Activated naive CD4-positive, alpha-beta T cell treated with anti-CD3 and anti-CD28 coated beads, Interleukin-2, amount 50 U/mL, for 24 hours (primary cell): ENCODE results near the gene OAT.
"Not testable (repeated sequence)": the region's sequence is repeated elsewhere in the genome, so short reads cannot be mapped to it uniquely, and the experiment has no call there.

Experiments
- H3K27ac Mint-ChIP-seq: one replicate; pipeline ENCODE4 v1.8.0; 2021; ENCODE audit warnings: mild to moderate bottlenecking, mixed read lengths
- H3K27me3 Mint-ChIP-seq: one replicate; pipeline ENCODE4 v1.8.0; 2021; ENCODE audit warnings: mixed read lengths
- H3K36me3 Mint-ChIP-seq: one replicate; pipeline ENCODE4 v1.8.0; 2021; ENCODE audit warnings: mixed read lengths
- H3K4me1 Mint-ChIP-seq: one replicate; pipeline ENCODE4 v1.8.0; 2021; ENCODE audit warnings: mixed read lengths
- H3K4me3 Mint-ChIP-seq: one replicate; pipeline ENCODE4 v1.8.0; 2021; ENCODE audit warnings: mild to moderate bottlenecking, mixed read lengths
- H3K9me3 Mint-ChIP-seq: one replicate; pipeline ENCODE4 v1.8.0; 2021; ENCODE audit warnings: mixed read lengths

Gene OAT

GRCh38 chr10:124450783-124451057, 32.0 kb upstream of the OAT start:
- H3K27ac Mint-ChIP-seq, result no peak overlapping the region
- H3K4me1 Mint-ChIP-seq, result peaks cover 21% of the 10 kb centered on the region
- peaks cover 50% of the 10 kb centered on the region for H3K27me3 Mint-ChIP-seq
- H3K4me3 Mint-ChIP-seq, result no peak overlapping the region
- no peaks in the 10 kb centered on the region for H3K9me3 Mint-ChIP-seq
- H3K36me3 Mint-ChIP-seq, result no peaks in the 10 kb centered on the region

DNA sequence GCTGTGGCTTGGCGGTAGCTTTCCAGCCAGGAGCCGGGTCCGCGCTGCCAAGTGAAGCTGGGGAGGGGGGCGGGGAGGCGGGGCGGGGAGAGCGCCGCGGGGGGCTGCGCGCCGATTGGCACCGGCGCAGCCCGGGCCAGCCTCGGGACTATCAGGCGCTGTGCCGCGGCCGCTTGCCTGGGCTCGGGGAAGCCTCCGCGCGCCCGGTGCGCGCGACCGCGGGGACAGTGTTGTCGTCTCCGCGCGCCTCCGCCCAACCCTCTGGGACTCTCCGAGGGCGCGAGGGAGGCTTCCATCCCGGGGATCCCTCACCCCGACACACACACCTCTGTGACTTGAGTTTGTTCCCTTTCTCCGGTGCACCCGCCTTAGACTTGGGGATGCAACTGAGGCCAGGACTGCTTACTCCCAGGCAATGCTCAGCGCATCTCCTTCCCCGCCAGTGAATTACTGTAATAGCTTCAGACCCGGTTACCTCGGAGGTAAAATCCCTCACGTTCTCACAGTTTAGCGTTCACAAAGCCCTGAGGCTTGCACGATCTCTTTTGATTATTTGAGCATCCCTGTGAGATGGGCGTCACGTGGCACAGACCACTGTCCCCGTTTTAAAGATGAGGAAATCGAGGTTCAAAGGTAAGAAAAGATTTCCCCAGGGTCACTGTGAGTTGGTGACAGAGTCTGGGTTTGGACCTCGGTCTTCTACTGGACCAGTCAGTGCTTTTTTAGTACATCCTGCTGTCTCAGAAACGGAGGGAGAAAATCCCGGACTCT, 31.5 kb upstream of the OAT start, which contains the start of gene NKX1-2:
NKX1-2 (minus strand) TSS at position 24 of the 771 bp plus-strand sequence. CDS start 92 bp downstream, outside the sequence.
- Mint-ChIP-seq H3K27ac (no peak within 1 kb of the TSS), H3K9me3 (no peaks in the 10 kb centered on the region), H3K27me3 (peaks cover 51% of the 10 kb centered on the region), H3K4me1 (peaks cover 21% of the 10 kb centered on the region), H3K4me3 (peak within 1 kb of the TSS; percentile 80), H3K36me3 (no peaks in the 10 kb centered on the region)

DNA sequence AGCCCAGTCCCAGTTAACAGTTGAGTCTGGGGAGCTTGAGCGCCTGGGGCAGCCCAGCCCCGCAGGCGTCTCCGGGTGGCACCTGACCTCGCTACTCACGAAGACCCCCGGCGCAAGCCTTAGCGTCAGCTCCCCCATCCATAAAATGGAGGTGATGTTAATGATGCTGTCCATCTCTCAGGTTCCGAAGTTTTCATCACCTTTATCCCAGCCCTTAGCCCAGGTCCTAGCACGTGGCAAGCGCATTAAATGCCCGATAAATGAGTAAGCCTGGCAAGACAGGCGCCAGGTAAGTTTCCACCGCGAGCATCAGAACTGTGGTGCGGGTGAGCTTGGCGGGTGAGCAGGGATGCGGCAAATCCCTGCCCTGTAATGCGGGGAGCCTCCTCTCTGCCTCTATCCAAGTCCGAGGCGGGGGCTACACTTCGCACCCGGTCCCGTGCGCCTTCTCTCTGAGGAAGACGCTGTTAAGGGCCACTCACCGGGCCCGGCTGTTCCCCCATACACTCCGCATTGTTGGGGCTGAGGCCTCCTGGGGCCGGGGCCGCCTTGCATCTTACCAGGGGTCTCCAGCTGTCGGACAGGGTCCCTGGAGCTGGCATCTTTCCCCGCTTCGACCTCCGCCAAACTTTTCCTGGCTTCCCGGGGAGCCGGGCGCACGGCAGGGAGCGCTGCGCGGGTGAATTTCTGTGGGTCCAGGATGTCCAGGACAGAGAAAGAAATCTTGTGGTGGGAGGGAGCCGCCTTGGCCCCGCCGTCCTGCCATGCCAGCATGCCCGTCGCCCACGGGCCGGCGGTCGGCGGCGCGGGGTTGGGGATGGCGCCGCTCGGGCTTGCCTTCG, 30.7 kb upstream of the OAT start:
- Mint-ChIP-seq H3K36me3 (no peaks in the 10 kb centered on the region), H3K27me3 (peaks cover 50% of the 10 kb centered on the region), H3K27ac (no peak overlapping the region), H3K4me3 (peak overlapping the region; percentile 52), H3K4me1 (peaks cover 21% of the 10 kb centered on the region), H3K9me3 (no peaks in the 10 kb centered on the region)

- H3K9me3 Mint-ChIP-seq, result no peaks in the 10 kb centered on the region
- no peaks in the 10 kb centered on the region for H3K36me3 Mint-ChIP-seq
- peaks cover 21% of the 10 kb centered on the region for H3K4me1 Mint-ChIP-seq
- peak overlapping the region; percentile 52 for H3K4me3 Mint-ChIP-seq
- H3K27me3 Mint-ChIP-seq, result peaks cover 48% of the 10 kb centered on the region
- H3K27ac Mint-ChIP-seq, result no peak overlapping the region
Observed at GRCh38 chr10:124448696-124449169, 30.0 kb upstream of the OAT start.

DNA sequence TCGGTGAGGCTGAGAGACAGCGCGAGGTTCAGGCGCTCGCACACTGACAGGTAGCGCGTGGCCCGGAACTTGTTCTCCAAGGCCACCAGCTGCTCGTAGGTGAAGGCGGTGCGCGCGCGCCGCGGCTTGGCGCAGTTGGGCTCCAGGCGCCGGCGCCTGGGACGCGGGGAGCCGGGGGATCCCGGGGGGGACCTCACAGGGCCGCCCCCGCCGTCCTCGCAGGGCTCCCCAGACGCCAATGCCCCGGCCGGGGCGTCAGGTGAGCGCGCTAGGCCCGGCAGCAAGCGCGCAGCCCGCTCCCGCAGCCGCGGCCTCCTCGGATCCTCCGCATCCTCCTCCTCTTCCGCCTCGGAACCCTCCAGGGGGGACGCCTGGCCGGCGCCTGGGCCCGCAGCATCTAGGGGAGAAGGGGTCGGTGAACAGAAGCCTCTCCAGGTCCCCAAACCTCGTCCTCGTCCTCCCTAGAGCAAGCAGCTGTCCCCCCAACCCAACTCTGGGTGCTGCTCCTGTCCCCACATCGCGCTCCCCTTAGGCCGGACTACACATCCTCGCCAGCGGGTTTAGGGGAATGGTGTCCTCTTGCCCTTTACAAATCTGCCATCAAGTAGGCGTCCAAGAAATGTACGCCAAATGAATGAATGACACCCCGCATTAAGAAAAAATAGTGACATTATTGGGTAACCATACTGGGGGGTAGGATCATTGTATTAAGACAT, 29.2 kb upstream of the OAT start:
- Mint-ChIP-seq H3K9me3 (no peaks in the 10 kb centered on the region), H3K4me3 (peak overlapping the region; percentile 78), H3K36me3 (no peaks in the 10 kb centered on the region), H3K27ac (no peak overlapping the region), H3K4me1 (peaks cover 21% of the 10 kb centered on the region), H3K27me3 (peaks cover 49% of the 10 kb centered on the region)

DNA sequence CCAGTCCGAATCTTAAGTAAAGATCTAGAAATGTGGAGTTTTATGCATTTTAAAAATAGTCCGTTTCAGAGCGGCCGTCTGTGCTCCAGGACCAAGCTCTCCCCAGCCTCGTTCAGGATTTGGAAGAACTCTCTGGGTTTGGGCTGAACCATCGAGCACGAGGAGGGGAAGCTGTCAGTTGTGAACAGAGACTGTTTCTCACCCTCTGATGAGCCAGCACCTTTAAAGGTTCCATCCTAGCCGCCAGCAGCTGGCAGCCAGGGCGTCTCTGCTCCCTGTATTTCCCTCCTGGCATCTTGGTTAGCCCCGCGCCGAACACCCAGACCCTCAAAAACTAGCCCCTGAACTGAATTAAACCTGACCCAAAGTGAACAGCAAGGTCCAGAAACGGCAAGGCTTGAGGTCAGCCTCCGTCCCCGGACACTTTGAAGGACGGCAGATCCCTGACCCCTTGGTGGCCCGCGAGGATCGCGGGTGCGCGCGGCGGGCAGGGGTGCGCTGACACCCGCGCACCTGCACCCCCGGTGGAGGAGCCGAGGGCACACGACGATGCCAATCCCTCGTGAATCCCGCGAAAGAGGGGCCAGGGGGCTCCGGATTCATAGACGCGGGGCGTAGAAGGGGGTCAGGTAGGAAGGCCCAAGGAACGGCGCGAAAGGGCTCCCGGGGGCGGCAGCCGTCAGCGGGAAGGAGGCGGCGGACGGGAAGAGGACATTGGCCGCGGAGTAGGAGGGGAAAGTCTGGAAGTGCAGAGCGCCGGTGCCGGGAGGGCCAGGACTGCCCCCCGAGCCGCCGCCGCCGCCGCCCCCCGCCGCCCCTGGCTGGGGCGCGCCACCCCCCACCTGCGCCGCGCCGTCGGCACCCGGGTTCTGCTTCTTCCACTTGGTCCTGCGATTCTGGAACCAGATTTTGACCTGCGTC, 28.4 kb upstream of the OAT start:
- H3K27me3 Mint-ChIP-seq, result peaks cover 45% of the 10 kb centered on the region

DNA sequence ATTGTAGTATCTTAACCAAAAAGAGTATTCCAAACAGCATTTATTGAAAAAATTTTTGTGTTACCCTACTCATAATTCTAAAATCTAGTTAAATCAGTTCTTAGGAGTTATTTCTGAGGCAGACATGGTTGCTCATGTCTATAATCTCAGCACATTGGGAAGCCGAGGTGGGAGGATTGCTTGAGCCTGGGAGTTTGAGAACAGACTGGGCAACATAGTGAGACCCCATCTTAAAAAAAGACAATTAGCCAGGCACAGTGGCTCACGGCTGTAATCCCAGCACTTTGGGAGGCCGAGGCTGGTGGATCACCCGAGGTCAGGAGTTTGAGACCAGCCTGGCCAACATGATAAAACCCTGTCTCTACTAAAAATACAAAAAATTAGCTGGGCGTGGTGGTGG, 23.0 kb upstream of the OAT start:
- H3K4me3 Mint-ChIP-seq, H3K9me3 Mint-ChIP-seq, H3K4me1 Mint-ChIP-seq: not testable (repeated sequence)

More for the DNA sequence above, 28.4 kb upstream of the OAT start:
- H3K9me3 Mint-ChIP-seq, result no peaks in the 10 kb centered on the region
- no peak overlapping the region for H3K27ac Mint-ChIP-seq
- peaks cover 21% of the 10 kb centered on the region for H3K4me1 Mint-ChIP-seq
- peak overlapping the region; percentile 36 for H3K4me3 Mint-ChIP-seq
- H3K36me3 Mint-ChIP-seq, result no peaks in the 10 kb centered on the region

DNA sequence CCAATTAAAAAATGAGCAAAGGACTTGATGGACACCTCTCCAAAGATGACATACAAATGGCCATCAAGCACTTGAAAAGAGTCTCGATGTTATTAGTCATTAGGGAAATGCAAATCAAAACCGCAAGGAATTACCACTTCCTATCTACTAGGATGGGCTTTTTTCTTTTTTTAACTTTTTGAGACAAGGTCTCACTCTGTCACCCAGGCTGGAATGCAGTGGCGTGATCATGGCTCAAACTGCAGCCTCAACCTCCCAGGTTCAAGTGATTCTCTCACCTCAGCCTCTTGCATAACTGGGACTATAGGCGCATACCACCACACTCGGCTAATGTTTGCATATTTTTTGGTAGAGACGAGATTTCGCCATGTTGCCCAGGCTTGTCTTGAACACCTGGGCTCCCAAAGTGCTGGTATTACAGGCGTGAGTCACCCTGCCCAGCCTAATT, 17.5 kb upstream of the OAT start:
- H3K4me3 Mint-ChIP-seq, result no peak overlapping the region

More for the DNA sequence above, 23.0 kb upstream of the OAT start:
- H3K27ac Mint-ChIP-seq, H3K36me3 Mint-ChIP-seq: not testable (repeated sequence)
- H3K27me3 Mint-ChIP-seq, result peaks cover 19% of the 10 kb centered on the region

GRCh38 chr10:124435683-124436082, 17.0 kb upstream of the OAT start:
- not testable (repeated sequence) for H3K4me3 Mint-ChIP-seq, H3K9me3 Mint-ChIP-seq, H3K27me3 Mint-ChIP-seq, H3K4me1 Mint-ChIP-seq, H3K36me3 Mint-ChIP-seq, H3K27ac Mint-ChIP-seq

More for the DNA sequence above, 17.5 kb upstream of the OAT start:
- Mint-ChIP-seq H3K27me3 (peaks cover 2% of the 10 kb centered on the region), H3K4me1 (no peaks in the 10 kb centered on the region), H3K9me3 (no peaks in the 10 kb centered on the region), H3K36me3 (no peaks in the 10 kb centered on the region), H3K27ac (no peak overlapping the region)

- Mint-ChIP-seq H3K36me3 (no peaks in the 10 kb centered on the region), H3K27me3 (peaks cover 4% of the 10 kb centered on the region), H3K4me1 (no peaks in the 10 kb centered on the region), H3K4me3 (no peak overlapping the region), H3K9me3 (no peaks in the 10 kb centered on the region), H3K27ac (no peak overlapping the region)
Observed at GRCh38 chr10:124433461-124433860, 14.7 kb upstream of the OAT start.

- H3K27ac Mint-ChIP-seq, result no peak overlapping the region
- H3K27me3 Mint-ChIP-seq, result peaks cover 4% of the 10 kb centered on the region
- no peak overlapping the region for H3K4me3 Mint-ChIP-seq
- no peaks in the 10 kb centered on the region for H3K36me3 Mint-ChIP-seq
- H3K9me3 Mint-ChIP-seq, result no peaks in the 10 kb centered on the region
- no peaks in the 10 kb centered on the region for H3K4me1 Mint-ChIP-seq
Observed at GRCh38 chr10:124430077-124430476, 11.4 kb upstream of the OAT start.

GRCh38 chr10:124429576-124429975, 10.9 kb upstream of the OAT start:
- Mint-ChIP-seq H3K27ac (no peak overlapping the region), H3K36me3 (no peaks in the 10 kb centered on the region), H3K4me1 (no peaks in the 10 kb centered on the region), H3K4me3 (no peak overlapping the region), H3K27me3 (peaks cover 4% of the 10 kb centered on the region), H3K9me3 (no peaks in the 10 kb centered on the region)

DNA sequence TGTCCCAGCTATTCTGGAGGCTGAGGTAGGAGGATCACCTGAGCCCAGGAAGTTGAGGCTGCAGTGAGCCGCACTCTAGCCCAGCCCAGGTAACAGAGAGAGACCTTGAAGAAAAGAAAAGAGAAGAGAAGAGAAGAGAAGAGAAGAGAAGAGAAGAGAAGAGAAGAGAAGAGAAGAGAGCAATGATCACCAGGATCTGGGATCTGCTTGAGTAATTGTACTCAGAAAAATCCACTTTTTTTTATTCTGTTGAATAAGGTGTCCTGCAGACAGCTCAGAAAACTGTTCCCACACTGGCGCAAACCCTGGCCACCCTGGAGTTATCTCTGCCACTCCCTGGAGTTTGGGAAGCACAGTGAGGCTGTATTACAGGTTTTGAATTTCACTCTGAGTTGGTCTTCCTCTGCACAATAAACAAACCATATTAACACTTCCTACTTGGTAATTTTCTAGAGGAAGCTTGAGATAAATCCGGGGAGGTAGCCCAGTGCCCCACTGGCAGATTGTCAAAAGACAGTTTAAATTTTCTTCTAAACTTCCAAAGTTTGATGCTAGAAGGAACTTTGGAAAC, 9.6 kb upstream of the OAT start:
- Mint-ChIP-seq H3K27me3 (peaks cover 7% of the 10 kb centered on the region), H3K4me3 (no peak overlapping the region), H3K4me1 (no peaks in the 10 kb centered on the region), H3K36me3 (no peaks in the 10 kb centered on the region), H3K27ac (no peak overlapping the region), H3K9me3 (no peaks in the 10 kb centered on the region)

- peaks cover 5% of the 10 kb centered on the region for H3K27me3 Mint-ChIP-seq
- H3K9me3 Mint-ChIP-seq, result no peaks in the 10 kb centered on the region
- H3K27ac Mint-ChIP-seq, result no peak overlapping the region
- H3K4me1 Mint-ChIP-seq, result no peaks in the 10 kb centered on the region
- no peaks in the 10 kb centered on the region for H3K36me3 Mint-ChIP-seq
- no peak overlapping the region for H3K4me3 Mint-ChIP-seq
Observed at GRCh38 chr10:124425227-124425962, 6.7 kb upstream of the OAT start.
